ENCODE results near the gene DHX58. TPM values are rescaled to one million over a fixed set of nuclear protein-coding genes. Genes with fewer than 3 reads are reported as not detected.

The DHX58 gene
- total and polyA plus RNA-seq, 11 donors, result 1.8 to 17.3 (median 3.7) TPM

GRCh38 chr17:42096360-42097111 is 16.0 kb downstream of the DHX58 start:
- H3K4me3 ChIP-seq, result no peak overlapping the region
- no peaks in the 10 kb centered on the region for H3K36me3 ChIP-seq
- H3K27me3 ChIP-seq, result peaks cover 9 to 38% (median 23%) of the 10 kb centered on the region in 9 donors
- peaks cover 0 to 8% (median 3%) of the 10 kb centered on the region in 12 donors for H3K4me1 ChIP-seq
- intact Hi-C loops (cut with DNase I), result no loop called here
- no peak for ATAC-seq
- TF ChIP-seq, protein P1, sequence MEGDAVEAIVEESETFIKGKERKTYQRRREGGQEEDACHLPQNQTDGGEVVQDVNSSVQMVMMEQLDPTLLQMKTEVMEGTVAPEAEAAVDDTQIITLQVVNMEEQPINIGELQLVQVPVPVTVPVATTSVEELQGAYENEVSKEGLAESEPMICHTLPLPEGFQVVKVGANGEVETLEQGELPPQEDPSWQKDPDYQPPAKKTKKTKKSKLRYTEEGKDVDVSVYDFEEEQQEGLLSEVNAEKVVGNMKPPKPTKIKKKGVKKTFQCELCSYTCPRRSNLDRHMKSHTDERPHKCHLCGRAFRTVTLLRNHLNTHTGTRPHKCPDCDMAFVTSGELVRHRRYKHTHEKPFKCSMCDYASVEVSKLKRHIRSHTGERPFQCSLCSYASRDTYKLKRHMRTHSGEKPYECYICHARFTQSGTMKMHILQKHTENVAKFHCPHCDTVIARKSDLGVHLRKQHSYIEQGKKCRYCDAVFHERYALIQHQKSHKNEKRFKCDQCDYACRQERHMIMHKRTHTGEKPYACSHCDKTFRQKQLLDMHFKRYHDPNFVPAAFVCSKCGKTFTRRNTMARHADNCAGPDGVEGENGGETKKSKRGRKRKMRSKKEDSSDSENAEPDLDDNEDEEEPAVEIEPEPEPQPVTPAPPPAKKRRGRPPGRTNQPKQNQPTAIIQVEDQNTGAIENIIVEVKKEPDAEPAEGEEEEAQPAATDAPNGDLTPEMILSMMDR (IDR thresholded peaks at IDR 0.05), result no peak
- TF ChIP-seq POLR2A (IDR thresholded peaks at IDR 0.05), result no peak
- DNase-seq, result no peak
- 58 to 65% (median 62%) methylated on average over 8 of the region's 8 CpGs for WGBS, 4 donors
- no peaks in the 10 kb centered on the region for H3K9me3 ChIP-seq
- no peak overlapping the region for H3K27ac ChIP-seq

GRCh38 chr17:42094375-42095069 is 18.0 kb downstream of the DHX58 start:
- H3K4me1 ChIP-seq, result peaks cover 0 to 8% (median 3%) of the 10 kb centered on the region in 12 donors
- no peak overlapping the region for H3K4me3 ChIP-seq
- no peak for DNase-seq
- H3K9me3 ChIP-seq, result no peaks in the 10 kb centered on the region
- TF ChIP-seq POLR2A (IDR thresholded peaks at IDR 0.05), result no peak
- TF ChIP-seq, protein P1 (IDR thresholded peaks at IDR 0.05), result no peak
- H3K27ac ChIP-seq, result no peak overlapping the region
- 79 to 89% (median 82%) methylated on average over 12 of the region's 12 CpGs for WGBS, 4 donors
- intact Hi-C loops (cut with DNase I), result no loop called here
- peak in 1 of 4 donors; percentile 11 for ATAC-seq
- H3K36me3 ChIP-seq, result no peaks in the 10 kb centered on the region
- peaks cover 9 to 43% (median 23%) of the 10 kb centered on the region in 9 donors for H3K27me3 ChIP-seq

DNA sequence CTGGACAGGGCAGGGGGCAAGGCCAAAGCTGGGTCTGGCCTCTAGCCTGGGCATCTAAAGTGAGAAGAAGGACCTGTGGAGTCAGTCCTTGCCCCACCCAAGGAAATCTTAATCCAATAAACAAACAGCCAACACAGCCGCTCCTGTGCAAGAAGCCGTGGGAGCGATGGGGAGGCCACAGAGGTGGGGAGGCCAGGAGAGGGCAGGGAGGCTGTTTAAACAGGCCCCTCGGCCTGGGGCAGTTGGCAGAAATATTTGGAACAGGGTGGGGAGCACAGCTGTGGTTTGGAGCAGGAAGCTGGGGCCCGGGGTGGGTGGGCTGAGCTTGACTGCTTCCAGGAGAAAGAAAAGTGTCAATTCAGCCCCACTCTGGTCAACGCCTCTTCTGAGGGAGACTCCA is 19.6 kb downstream of the DHX58 start:
- no peaks in the 10 kb centered on the region for H3K36me3 ChIP-seq
- WGBS, 4 donors, result 70 to 77% (median 74%) methylated on average over 6 of the region's 6 CpGs
- no peak for ATAC-seq
- no peak overlapping the region for H3K4me3 ChIP-seq
- H3K27me3 ChIP-seq, result peaks cover 9 to 44% (median 25%) of the 10 kb centered on the region in 9 donors
- TF ChIP-seq POLR2A (IDR thresholded peaks at IDR 0.05), result no peak
- TF ChIP-seq, protein P1 (IDR thresholded peaks at IDR 0.05), result no peak
- no peak overlapping the region for H3K27ac ChIP-seq
- no peaks in the 10 kb centered on the region for H3K9me3 ChIP-seq
- no peak for DNase-seq
- intact Hi-C loops (cut with DNase I), result no loop called here
- peaks cover 0 to 2% (median 0%) of the 10 kb centered on the region in 12 donors for H3K4me1 ChIP-seq
